Measurements from ENCODE around the gene IL18R1. TPM values are rescaled to one million over a fixed set of nuclear protein-coding genes. Genes with fewer than 3 reads are reported as not detected.

The IL18R1 gene
- total and polyA plus RNA-seq, 2 experiments from 2014 or later = 19.7 to 25.5 TPM

- Histone ChIP-seq H3K27ac (no peak overlapping the region), H2AFZ (no peak overlapping the region), H3K27me3 (no peaks in the 10 kb centered on the region), H3K9me2 (replicated peaks; ENCODE audit: insufficient read depth) (no peaks in the 10 kb centered on the region), H3K4me1 (ENCODE audit: insufficient read depth) (no peaks in the 10 kb centered on the region), H4K20me1 (ENCODE audit: insufficient read depth, poor library complexity, severe bottlenecking) (no peaks in the 10 kb centered on the region), H3K79me2 (no peaks in the 10 kb centered on the region), H3K4me2 (no peak overlapping the region), H3K9me3 (ENCODE audit: low read depth) (peaks cover 5% of the 10 kb centered on the region), H3K4me3 (no peak overlapping the region), H3K36me3 (replicated peaks; ENCODE audit: insufficient read depth, low read depth) (no peaks in the 10 kb centered on the region)
- TF ChIP-seq EZH2 (IDR thresholded peaks at IDR 0.05; ENCODE audit: borderline replicate concordance) (no peak), CTCF (IDR thresholded peaks at IDR 0.05; ENCODE audit: poor library complexity) (no peak), EZH2phosphoT487 (IDR thresholded peaks at IDR 0.05; ENCODE audit: low read depth, severe bottlenecking, unreplicated experiment) (no peak)
- DNase-seq (ENCODE audit: low spot score) = no peak
- 90% methylated on average over 3 of the region's 3 CpGs for WGBS (ENCODE audit: low lambda C conversion rate, missing lambda C conversion rate)
Measured at GRCh38 chr2:102366406-102367112, 11.0 kb downstream of the IL18R1 start.

GRCh38 chr2:102367331-102367971 is 11.9 kb downstream of the IL18R1 start:
- no peaks in the 10 kb centered on the region for H3K4me1 ChIP-seq (ENCODE audit: insufficient read depth)
- H3K36me3 ChIP-seq (replicated peaks; ENCODE audit: insufficient read depth, low read depth) = no peaks in the 10 kb centered on the region
- WGBS (ENCODE audit: low lambda C conversion rate, missing lambda C conversion rate) = 87% methylated on average over 6 of the region's 6 CpGs
- no peaks in the 10 kb centered on the region for H4K20me1 ChIP-seq (ENCODE audit: insufficient read depth, poor library complexity, severe bottlenecking)
- no peak overlapping the region for H3K4me2 ChIP-seq
- no peaks in the 10 kb centered on the region for H3K79me2 ChIP-seq
- no peak overlapping the region for H2AFZ ChIP-seq
- TF ChIP-seq EZH2phosphoT487 (IDR thresholded peaks at IDR 0.05; ENCODE audit: low read depth, severe bottlenecking, unreplicated experiment) (no peak), CTCF (IDR thresholded peaks at IDR 0.05; ENCODE audit: poor library complexity) (no peak), EZH2 (IDR thresholded peaks at IDR 0.05; ENCODE audit: borderline replicate concordance) (no peak)
- no peak overlapping the region for H3K27ac ChIP-seq
- H3K4me3 ChIP-seq = no peak overlapping the region
- H3K27me3 ChIP-seq = no peaks in the 10 kb centered on the region
- H3K9me2 ChIP-seq (replicated peaks; ENCODE audit: insufficient read depth) = no peaks in the 10 kb centered on the region
- peaks cover 5% of the 10 kb centered on the region for H3K9me3 ChIP-seq (ENCODE audit: low read depth)
- DNase-seq (ENCODE audit: low spot score) = no peak

GRCh38 chr2:102368461-102369109 is 13.0 kb downstream of the IL18R1 start:
- Histone ChIP-seq H3K79me2 (no peaks in the 10 kb centered on the region), H3K4me2 (no peak overlapping the region), H3K27ac (no peak overlapping the region), H3K4me1 (ENCODE audit: insufficient read depth) (no peaks in the 10 kb centered on the region), H3K4me3 (no peak overlapping the region), H3K27me3 (no peaks in the 10 kb centered on the region), H3K36me3 (replicated peaks; ENCODE audit: insufficient read depth, low read depth) (no peaks in the 10 kb centered on the region), H4K20me1 (ENCODE audit: insufficient read depth, poor library complexity, severe bottlenecking) (no peaks in the 10 kb centered on the region), H3K9me3 (ENCODE audit: low read depth) (peaks cover 5% of the 10 kb centered on the region), H2AFZ (no peak overlapping the region), H3K9me2 (replicated peaks; ENCODE audit: insufficient read depth) (no peaks in the 10 kb centered on the region)
- 84% methylated on average over 5 of the region's 5 CpGs for WGBS (ENCODE audit: low lambda C conversion rate, missing lambda C conversion rate)
- no peak for DNase-seq (ENCODE audit: low spot score)
- TF ChIP-seq EZH2 (IDR thresholded peaks at IDR 0.05; ENCODE audit: borderline replicate concordance) (no peak), EZH2phosphoT487 (IDR thresholded peaks at IDR 0.05; ENCODE audit: low read depth, severe bottlenecking, unreplicated experiment) (no peak), CTCF (IDR thresholded peaks at IDR 0.05; ENCODE audit: poor library complexity) (no peak)

Data from hepatocyte (in vitro differentiated cells).